A673 (cell line): ENCODE results near the gene SH2D4B.

Experiments
- CTCF ChIP-seq: fragments of 300-800, 200-600 bp; sonication (generic); conservative IDR thresholded peaks from 2 replicates; pipeline ENCODE4 v1.5.1; 2017; ENCODE audit warnings: low read depth, mild to moderate bottlenecking, antibody characterized with exemption, low read length, moderate library complexity, mixed read lengths
- EZH2 ChIP-seq: fragments of 200-600 bp; sonication (generic); IDR thresholded peaks from 2 replicates; pipeline ENCODE4 v1.6.1; 2017; ENCODE audit warnings: borderline replicate concordance, low read depth, mild to moderate bottlenecking, mixed read lengths, antibody characterized with exemption, low read length; ENCODE audit not compliant: poor library complexity, severe bottlenecking

GRCh38 chr10:80684259-80684658, 146.6 kb downstream of the SH2D4B start:
- TF ChIP-seq CTCF (no peak), EZH2 (no peak)
